ENCODE results near the gene RRH.
"Not testable (repeated sequence)": the region's sequence is repeated elsewhere in the genome, so short reads cannot be mapped to it uniquely, and the experiment has no call there.

RRH gene

DNA sequence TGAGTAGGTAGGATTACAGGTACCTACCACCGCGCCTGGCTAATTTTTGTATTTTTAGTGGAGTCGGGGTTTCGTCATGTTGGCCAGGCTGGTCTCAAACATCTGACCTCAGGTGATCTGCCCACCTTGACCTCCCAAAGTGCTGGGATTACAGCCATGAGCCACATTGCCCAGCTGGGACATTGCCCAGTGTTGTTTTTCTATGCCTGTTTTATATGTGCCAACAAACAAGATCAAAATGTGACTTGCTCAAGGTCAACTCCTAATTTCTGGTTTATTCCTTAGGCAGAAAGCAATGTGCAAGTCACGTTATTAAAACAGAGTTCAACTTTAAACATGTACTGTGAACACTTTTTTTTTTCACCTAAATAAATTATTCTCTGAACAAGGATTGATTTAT lies 22.8 kb downstream of the RRH start:
- no peak for DNase-seq (ENCODE audit: low spot score)
- TF ChIP-seq, protein P1, sequence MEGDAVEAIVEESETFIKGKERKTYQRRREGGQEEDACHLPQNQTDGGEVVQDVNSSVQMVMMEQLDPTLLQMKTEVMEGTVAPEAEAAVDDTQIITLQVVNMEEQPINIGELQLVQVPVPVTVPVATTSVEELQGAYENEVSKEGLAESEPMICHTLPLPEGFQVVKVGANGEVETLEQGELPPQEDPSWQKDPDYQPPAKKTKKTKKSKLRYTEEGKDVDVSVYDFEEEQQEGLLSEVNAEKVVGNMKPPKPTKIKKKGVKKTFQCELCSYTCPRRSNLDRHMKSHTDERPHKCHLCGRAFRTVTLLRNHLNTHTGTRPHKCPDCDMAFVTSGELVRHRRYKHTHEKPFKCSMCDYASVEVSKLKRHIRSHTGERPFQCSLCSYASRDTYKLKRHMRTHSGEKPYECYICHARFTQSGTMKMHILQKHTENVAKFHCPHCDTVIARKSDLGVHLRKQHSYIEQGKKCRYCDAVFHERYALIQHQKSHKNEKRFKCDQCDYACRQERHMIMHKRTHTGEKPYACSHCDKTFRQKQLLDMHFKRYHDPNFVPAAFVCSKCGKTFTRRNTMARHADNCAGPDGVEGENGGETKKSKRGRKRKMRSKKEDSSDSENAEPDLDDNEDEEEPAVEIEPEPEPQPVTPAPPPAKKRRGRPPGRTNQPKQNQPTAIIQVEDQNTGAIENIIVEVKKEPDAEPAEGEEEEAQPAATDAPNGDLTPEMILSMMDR (IDR thresholded peaks at IDR 0.05; ENCODE audit: extremely low read depth, insufficient read depth, missing control alignments) = no peak
- in situ Hi-C loops (cut with MboI; ENCODE audit: low pct_unique_long_range_greater_than_20kb, low sequenced_read_pairs, unreplicated experiment) = no loop called here

DNA sequence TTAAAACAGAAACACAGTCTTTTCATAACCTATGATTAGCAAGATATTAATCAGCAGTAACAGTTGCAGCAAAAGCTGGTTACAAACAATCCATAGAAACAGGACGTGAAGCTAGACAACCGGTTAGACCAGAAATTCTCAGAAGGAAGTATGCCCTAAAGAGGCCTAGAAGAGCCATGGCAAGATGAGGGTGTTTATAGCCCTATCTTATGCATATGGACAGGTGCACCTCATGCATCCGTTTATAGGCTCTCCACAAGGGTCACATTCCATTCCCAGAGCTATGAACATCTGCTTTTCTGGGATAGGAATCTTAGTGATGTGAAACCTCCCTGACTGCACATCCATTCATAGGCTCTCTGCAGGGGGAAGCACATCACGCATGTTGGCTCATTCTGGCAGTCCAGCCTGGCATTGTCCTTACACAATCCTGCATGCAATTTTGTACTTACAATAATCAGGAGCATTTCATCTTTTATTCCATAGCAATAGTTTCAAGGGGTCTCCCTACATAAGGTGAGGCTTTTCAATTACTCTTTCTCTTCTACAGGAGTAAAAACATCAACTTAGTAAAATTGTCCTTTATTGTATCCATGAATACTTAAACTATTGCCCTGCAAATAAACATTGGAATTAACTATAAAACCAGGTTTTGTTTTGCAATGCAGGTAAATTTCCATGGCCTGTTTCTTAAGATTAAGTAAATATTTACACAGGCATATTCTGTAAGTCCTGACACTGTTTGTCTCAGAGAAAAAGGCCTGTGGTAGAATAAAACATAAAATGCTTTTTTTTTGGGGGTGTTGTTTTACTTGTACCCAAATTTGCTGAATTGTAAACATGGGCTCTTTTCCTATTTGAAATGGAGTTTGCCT lies 31.9 kb downstream of the RRH start:
- DNase-seq (ENCODE audit: low spot score); in situ Hi-C loops (cut with MboI; ENCODE audit: low pct_unique_long_range_greater_than_20kb, low sequenced_read_pairs, unreplicated experiment): not testable (repeated sequence)

DNA sequence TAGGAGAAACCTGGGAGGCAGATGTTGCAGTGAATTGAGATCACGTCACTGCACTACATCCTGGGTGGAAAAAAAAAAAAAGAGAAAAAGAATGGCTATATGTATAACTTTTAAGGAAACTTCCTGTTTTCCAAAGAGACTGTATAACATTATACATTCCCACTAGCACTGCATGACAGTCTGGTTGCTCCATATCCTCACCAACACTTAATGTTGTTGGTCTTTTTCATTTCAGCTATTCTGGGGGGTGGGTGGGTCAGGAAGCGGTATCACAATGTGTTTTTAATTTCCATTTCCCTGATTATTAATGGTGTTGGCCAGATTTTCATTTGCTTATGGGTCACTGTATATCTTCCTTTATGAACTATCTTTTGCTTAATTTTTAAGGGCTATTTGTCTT lies 33.5 kb downstream of the RRH start:
- in situ Hi-C loops (cut with MboI; ENCODE audit: low pct_unique_long_range_greater_than_20kb, low sequenced_read_pairs, unreplicated experiment) = no loop called here
- TF ChIP-seq, protein P1 (IDR thresholded peaks at IDR 0.05; ENCODE audit: extremely low read depth, insufficient read depth, missing control alignments) = no peak
- DNase-seq (ENCODE audit: low spot score) = no peak

DNA sequence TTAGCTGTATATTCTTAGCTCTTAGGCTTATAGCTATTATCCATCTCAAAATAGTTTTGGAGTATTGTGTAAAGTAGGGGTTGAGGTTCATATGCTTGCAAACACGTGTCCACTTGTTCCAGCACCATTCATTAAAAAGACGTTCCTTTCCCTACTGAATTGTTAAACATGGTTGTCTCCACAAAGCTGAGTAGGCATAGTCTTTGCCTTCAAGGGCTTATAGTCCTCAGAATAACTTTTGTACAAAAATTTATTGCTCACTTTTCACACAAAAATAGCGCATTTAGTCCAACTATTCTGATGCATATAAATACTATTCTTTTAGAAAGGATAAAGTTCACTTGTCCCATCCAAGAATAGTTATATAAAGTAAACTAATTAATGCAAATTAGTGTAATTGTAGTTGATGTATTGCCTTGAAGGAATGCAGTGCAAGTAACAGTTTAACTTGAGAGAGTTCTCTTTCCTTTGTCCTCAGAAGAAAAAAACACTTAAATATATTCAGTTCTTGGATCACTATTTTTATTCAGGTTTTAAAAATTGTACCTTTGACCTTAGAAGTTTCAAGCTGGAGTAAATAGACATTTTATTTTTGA lies 34.2 kb downstream of the RRH start:
- in situ Hi-C loops (cut with MboI; ENCODE audit: low pct_unique_long_range_greater_than_20kb, low sequenced_read_pairs, unreplicated experiment) = no loop called here
- TF ChIP-seq, protein P1 (IDR thresholded peaks at IDR 0.05; ENCODE audit: extremely low read depth, insufficient read depth, missing control alignments) = no peak
- no peak for DNase-seq (ENCODE audit: low spot score)

DNA sequence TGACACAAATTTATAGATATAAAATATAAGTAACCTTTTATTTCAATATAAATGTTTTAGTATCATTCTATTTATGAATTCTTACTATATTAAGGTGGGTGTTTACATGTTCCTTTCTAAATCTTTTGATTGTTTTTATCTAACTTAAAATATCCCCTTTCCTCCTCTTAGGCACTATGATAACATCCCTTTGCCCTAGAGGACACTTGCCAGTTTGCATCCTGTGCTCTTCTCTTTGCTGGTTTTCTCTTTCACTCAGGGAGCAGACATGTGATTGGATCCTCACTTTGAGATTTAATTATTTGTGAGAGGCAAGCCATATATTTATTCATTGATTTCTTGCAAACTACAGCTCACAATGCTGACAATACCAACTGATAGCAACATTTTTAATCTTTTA lies 36.4 kb downstream of the RRH start:
- TF ChIP-seq, protein P1 (IDR thresholded peaks at IDR 0.05; ENCODE audit: extremely low read depth, insufficient read depth, missing control alignments) = no peak
- in situ Hi-C loops (cut with MboI; ENCODE audit: low pct_unique_long_range_greater_than_20kb, low sequenced_read_pairs, unreplicated experiment) = no loop called here
- no peak for DNase-seq (ENCODE audit: low spot score)

DNA sequence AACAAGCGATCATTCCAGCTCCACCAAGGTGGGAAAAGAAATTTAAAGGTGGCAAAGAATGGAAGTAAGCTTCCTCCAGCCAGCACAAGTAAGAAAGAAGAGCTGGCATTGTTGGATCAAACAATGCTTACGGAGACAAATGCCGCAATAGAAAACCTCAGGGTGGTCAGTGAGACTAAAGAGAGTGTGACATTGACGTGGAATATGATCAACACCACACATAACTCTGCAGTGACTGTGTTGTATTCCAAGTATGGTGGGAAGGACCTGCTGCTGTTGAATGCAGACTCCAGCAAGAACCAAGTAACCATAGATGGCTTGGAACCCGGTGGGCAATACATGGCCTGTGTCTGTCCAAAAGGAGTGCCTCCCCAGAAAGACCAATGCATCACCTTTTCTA lies 42.3 kb downstream of the RRH start:
- TF ChIP-seq, protein P1 (IDR thresholded peaks at IDR 0.05; ENCODE audit: extremely low read depth, insufficient read depth, missing control alignments) = no peak
- in situ Hi-C loops (cut with MboI; ENCODE audit: low pct_unique_long_range_greater_than_20kb, low sequenced_read_pairs, unreplicated experiment) = no loop called here

DNA sequence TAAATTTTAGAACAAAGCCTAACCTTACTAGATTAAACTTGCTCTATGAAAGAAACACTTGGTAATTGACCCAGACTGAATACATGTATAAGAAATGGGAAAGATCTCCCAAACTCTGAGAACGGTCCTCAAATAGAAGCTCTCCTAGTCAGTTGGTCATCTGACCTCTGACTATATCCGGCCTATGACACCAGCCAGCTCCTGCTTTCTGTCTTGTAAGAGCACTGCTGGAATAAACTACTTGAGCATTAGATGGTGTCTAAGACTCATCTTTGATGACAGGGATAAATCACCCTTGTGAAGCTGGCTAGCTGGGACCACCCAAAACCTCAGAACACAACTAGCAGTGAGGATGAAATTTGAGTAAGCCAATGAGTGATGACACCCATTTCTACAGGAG lies 44.3 kb downstream of the RRH start:
- DNase-seq (ENCODE audit: low spot score) = no peak

More for the DNA sequence above, 42.3 kb downstream of the RRH start:
- DNase-seq (ENCODE audit: low spot score) = no peak

More for the DNA sequence above, 44.3 kb downstream of the RRH start:
- in situ Hi-C loops (cut with MboI; ENCODE audit: low pct_unique_long_range_greater_than_20kb, low sequenced_read_pairs, unreplicated experiment) = no loop called here
- TF ChIP-seq, protein P1 (IDR thresholded peaks at IDR 0.05; ENCODE audit: extremely low read depth, insufficient read depth, missing control alignments) = no peak
